Omental fat pad (tissue), 4 donors: ENCODE data around the gene TFPI. TPM values are rescaled to one million over a fixed set of nuclear protein-coding genes. Genes with fewer than 3 reads are reported as not detected.

Experiments
- ATAC-seq: fragments of 150-250 bp; one replicate; pipeline ENCODE4 v1.9.1; 2016; ENCODE audit warnings: mild to moderate bottlenecking, moderate library complexity; ENCODE audit not compliant: low FRiP score
- DNase-seq: peaks from one replicate; pipeline ENCODE4 v3.0.0-alpha.2; 2019; ENCODE audit warnings: low spot score
- small RNA-seq: library from RNA; depleted of rRNA; stranded (forward); fragments of <200 nt; gene quantifications from one replicate; pipeline ENCODE3, GENCODE V24; 2016
- total RNA-seq, 4 donors: library from RNA; depleted of rRNA; stranded (reverse); fragments of >200 nt; gene quantifications; one replicate each; pipeline ENCODE4 v1.1.0, GENCODE V29; 2016
- TF ChIP-seq, protein P1 (sequence below), 3 donors: fragments of 450-650 bp; IDR thresholded peaks; one replicate each; pipeline ENCODE4 v1.5.1; 2016 to 2017; ENCODE audit warnings: antibody characterized with exemption in 3 of 3, mild to moderate bottlenecking in 3 of 3, moderate library complexity in 2 of 3

The TFPI gene
- total RNA-seq, 4 donors from 2014 or later = 73.6 to 223 (median 83.3) TPM

DNA sequence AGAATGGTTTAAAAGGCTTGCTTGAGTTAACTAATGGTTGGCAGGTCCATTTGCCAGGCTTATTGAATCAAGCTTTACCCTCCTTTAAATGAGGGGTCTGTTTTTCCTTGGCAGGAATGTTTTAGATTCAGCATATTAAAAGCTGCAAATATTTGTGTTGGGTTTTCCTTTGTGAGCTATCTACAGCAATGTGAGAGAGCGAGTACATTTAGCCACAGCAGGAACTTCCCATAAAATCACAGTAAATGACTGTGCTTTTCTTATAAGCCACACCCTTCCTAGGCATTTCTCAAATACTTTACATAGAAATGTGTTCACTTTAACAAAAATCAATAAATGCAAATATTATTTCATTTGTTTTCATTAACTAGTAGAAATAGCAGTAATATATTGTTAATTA is 130.1 kb downstream of the TFPI start:
- DNase-seq (no peak), ATAC-seq (no peak)
- TF ChIP-seq, protein P1, sequence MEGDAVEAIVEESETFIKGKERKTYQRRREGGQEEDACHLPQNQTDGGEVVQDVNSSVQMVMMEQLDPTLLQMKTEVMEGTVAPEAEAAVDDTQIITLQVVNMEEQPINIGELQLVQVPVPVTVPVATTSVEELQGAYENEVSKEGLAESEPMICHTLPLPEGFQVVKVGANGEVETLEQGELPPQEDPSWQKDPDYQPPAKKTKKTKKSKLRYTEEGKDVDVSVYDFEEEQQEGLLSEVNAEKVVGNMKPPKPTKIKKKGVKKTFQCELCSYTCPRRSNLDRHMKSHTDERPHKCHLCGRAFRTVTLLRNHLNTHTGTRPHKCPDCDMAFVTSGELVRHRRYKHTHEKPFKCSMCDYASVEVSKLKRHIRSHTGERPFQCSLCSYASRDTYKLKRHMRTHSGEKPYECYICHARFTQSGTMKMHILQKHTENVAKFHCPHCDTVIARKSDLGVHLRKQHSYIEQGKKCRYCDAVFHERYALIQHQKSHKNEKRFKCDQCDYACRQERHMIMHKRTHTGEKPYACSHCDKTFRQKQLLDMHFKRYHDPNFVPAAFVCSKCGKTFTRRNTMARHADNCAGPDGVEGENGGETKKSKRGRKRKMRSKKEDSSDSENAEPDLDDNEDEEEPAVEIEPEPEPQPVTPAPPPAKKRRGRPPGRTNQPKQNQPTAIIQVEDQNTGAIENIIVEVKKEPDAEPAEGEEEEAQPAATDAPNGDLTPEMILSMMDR (IDR thresholded peaks at IDR 0.05) = no peak

DNA sequence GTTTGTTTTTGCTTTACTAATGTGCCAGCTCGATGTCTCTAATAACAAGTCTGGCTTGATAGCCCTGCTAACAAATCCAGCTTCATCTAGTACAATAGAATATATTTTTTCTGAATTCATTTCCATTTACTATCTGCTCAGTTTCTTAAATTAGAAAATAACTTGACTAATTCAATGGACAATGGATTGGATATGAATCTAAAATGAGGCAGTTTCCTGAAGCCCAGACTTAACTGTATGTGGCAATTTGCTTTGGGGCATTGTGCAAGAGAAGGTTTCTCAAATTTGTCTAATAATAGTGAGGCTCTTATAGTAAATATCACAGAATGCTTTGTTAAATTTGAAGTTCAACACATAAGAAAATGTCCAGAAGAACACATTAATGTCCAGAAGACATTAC is 132.0 kb downstream of the TFPI start:
- DNase-seq = no peak
- ATAC-seq = no peak
- TF ChIP-seq, protein P1 (IDR thresholded peaks at IDR 0.05) = no peak

DNA sequence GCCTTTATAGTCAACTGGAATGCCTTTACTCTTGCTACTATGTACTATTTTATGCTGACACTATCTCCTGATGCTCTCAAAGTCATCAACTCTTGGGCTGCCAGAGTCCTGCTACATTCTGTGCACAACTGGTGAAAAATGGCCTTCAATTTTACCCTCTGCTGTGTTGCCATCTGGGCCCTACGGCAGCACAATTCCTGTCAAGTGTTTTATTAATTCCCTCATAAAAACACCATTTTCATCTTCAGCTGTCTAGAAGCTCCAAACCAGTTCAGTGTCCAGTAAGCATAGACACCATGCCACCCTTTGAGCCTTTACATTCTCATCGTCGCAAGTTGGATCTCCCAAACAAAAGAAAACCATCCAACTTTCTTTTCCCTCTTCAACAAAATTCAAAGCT is 132.7 kb downstream of the TFPI start:
- ATAC-seq = no peak
- DNase-seq = no peak
- TF ChIP-seq, protein P1 (IDR thresholded peaks at IDR 0.05) = no peak

DNA sequence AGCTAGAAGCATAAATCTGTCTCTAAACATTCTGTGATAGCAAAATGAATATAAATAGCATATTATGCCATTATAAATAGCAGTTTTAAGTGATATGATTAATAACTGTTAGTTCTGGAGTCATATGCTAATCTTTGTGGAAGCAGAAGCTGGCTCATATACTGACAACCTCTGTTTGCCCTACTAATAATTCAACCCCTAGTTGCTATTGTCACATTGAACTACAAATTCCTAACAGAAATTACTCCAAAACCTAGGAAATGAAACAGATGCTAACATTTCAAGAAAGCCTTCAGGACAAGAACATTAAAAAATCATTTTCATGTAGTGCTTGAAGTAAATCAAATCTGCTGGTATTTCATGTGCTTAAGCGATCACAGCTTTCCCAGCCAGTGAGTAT is 134.4 kb downstream of the TFPI start:
- TF ChIP-seq, protein P1 (IDR thresholded peaks at IDR 0.05) = no peak
- DNase-seq (no peak), ATAC-seq (no peak)

DNA sequence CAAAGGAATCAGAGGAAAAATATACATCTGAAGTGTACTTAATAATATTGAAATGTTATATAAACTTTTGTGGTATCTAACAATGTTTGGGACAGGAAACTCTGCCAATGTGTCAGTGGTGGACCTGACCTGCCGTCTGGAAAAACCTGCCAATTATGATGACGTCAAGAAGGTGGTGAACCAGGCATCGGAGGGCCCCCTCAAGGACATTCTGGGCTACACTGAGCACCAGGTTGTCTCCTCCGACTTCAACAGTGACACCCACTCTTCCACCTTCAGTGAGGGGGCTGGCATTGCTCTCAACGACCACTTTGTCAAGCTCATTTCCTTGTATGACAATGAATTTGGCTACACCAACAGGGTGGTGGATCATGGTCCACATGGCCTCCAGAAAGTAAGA is 138.8 kb downstream of the TFPI start:
- ATAC-seq (no peak), DNase-seq (no peak)
- TF ChIP-seq, protein P1 (IDR thresholded peaks at IDR 0.05) = no peak

Small RNA genes within 50 kb of the gene (small RNA-seq; reads per million reads assigned to genes)
- not detected for gene GAPDHP59

Other genes with a start within 250 kb of the TFPI start
- 100 to 1,000 TPM; 123 to 264 (median 174) TPM for gene CALCRL, start 106.2 kb downstream of the TFPI start, total RNA-seq